AG04450 (cell line): ENCODE measurements around the gene ID1. TPM values are rescaled to one million over a fixed set of nuclear protein-coding genes. Genes with fewer than 3 reads are reported as not detected.
A peak's percentile ranks its signal among the peaks of the same experiment; 100 is the strongest.
"Not testable (repeated sequence)": the region's sequence is repeated elsewhere in the genome, so short reads cannot be mapped to it uniquely, and the experiment has no call there.

Experiments
- CTCF ChIA-PET: fragments of 300-600, 350-600 bp; formaldehyde crosslinking; extraction: SDS; loops from one replicate; lab custom pipeline; 2022; ENCODE audit warnings: antibody characterized with exemption, inconsistent platforms; lab: Charles Lee
- POLR2A ChIA-PET: fragments of 350-600 bp; formaldehyde crosslinking; extraction: SDS; loops from one replicate; lab custom pipeline; 2021; ENCODE audit warnings: antibody characterized with exemption, inconsistent platforms; lab: Yijun Ruan, JAX
- DNase-seq: peaks from one replicate; pipeline ENCODE4 v3.0.0-alpha.2; 2011; ENCODE audit warnings: low read depth, low spot score
- H3K27ac ChIP-seq: one replicate; pipeline ENCODE4 v1.5.1; 2012; ENCODE audit warnings: low read depth, low read length, control low read depth
- H3K27me3 ChIP-seq: one replicate; pipeline ENCODE4 v1.6.0; 2012; ENCODE audit warnings: low read length; ENCODE audit not compliant: control insufficient read depth, insufficient read depth
- H3K4me3 ChIP-seq: 2 replicates; pipeline ENCODE4 v1.5.1; 2011; ENCODE audit warnings: mild to moderate bottlenecking, low read depth, low read length, control low read depth
- H3K9me3 ChIP-seq: 2 replicates; pipeline ENCODE4 v1.5.1; 2012; ENCODE audit warnings: low read length; ENCODE audit not compliant: control insufficient read depth, insufficient read depth
- polyA plus RNA-seq: library from polyadenylated mRNA; depleted of rRNA; stranded (reverse); fragments of >200 nt; gene quantifications from 2 replicates; pipeline ENCODE4 v1.2.3, GENCODE V29; 2011
- TF ChIP-seq, protein P1 (sequence below): IDR thresholded peaks from 2 replicates; pipeline ENCODE4 v1.5.1; 2011; ENCODE audit warnings: low read depth, low read length, control low read depth, inconsistent platforms

The ID1 gene
- polyA plus RNA-seq, 1 experiment, result 7.8 TPM

DNA sequence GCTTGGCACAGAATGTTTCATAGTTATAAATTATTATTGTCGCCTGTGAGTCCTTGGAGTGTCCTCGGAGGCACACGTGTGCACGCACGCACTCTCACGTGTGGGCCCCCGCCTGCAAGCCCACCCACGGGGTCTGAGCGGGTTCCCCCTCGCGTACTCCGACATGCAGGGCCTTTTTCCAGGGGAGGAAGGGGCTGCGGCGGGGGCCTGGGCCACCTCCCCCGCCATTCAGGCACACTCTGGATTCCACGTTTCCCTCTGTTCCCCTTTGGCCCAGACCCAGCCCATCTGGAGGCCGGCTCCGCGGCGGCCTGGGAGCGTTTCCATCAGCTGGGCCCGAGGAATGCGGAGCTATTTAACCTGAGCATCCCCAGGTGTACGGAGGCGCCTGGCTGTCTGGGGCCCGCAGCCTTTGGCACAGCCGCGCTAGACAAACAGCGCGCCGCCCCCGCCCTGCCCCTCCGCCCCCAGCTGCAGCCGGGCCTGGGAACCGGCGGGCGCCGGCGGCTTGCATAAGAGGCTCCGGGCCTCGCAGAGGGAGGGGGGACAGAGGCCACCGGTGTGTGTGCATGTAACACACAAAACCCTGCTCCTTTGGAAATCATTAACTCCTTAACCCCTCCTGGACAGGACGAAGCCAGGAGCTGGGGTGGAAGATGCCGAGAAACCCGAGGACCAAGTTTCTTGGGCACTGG is 3.3 kb downstream of the ID1 start:
- Histone ChIP-seq H3K27me3 (no peaks in the 10 kb centered on the region), H3K9me3 (no peaks in the 10 kb centered on the region; the same call in 1 of the 2 replicates), H3K27ac (peak overlapping the region; percentile 39), H3K4me3 (peak overlapping the region; percentile 31)
- POLR2A ChIA-PET, result interaction anchor here (0.9 to 7.0 kb wide), 7 partner anchors 13 to 51 kb away, joined by 3 to 131 read pairs (median 5); no protein-coding TSS in a partner anchor
- TF ChIP-seq, protein P1, sequence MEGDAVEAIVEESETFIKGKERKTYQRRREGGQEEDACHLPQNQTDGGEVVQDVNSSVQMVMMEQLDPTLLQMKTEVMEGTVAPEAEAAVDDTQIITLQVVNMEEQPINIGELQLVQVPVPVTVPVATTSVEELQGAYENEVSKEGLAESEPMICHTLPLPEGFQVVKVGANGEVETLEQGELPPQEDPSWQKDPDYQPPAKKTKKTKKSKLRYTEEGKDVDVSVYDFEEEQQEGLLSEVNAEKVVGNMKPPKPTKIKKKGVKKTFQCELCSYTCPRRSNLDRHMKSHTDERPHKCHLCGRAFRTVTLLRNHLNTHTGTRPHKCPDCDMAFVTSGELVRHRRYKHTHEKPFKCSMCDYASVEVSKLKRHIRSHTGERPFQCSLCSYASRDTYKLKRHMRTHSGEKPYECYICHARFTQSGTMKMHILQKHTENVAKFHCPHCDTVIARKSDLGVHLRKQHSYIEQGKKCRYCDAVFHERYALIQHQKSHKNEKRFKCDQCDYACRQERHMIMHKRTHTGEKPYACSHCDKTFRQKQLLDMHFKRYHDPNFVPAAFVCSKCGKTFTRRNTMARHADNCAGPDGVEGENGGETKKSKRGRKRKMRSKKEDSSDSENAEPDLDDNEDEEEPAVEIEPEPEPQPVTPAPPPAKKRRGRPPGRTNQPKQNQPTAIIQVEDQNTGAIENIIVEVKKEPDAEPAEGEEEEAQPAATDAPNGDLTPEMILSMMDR, result no peak
- CTCF ChIA-PET, result interaction anchor here (0.7 to 17.7 kb wide), 3 partner anchors 45 to 115 kb away, joined by 3 to 1107 read pairs (median 5); no protein-coding TSS in a partner anchor
- DNase-seq, result no peak

DNA sequence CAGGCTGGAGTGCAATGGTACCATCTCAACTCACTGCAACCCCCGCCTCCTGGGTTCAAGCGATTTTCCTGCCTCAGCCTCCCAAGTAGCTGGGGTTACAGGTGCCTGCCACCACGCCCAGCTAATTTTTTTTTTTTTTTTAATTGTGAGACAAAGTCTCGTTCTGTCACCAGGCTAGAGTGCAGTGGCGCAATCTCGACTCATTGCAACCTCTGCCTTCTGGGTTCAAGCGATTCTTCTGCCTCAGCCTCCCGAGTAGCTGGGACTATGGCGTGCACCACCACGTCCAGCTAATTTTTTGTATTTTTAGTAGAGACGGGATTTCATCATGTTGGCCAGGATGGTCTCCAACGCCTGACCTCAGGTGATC is 7.2 kb downstream of the ID1 start:
- POLR2A ChIA-PET, result interaction anchor here (1.0 to 2.6 kb wide), 9 partner anchors 8 to 95 kb away, joined by 3 to 45 read pairs (median 5); partner anchors contain the start of gene ID1
- DNase-seq, H3K9me3 ChIP-seq, H3K4me3 ChIP-seq, H3K27me3 ChIP-seq, H3K27ac ChIP-seq: not testable (repeated sequence)
- CTCF ChIA-PET, result interaction anchor here (0.7 to 17.7 kb wide), 40 partner anchors 8 to 153 kb away, joined by 3 to 1107 read pairs (median 7); partner anchors contain the start of genes BCL2L1, HM13 and ID1

DNA sequence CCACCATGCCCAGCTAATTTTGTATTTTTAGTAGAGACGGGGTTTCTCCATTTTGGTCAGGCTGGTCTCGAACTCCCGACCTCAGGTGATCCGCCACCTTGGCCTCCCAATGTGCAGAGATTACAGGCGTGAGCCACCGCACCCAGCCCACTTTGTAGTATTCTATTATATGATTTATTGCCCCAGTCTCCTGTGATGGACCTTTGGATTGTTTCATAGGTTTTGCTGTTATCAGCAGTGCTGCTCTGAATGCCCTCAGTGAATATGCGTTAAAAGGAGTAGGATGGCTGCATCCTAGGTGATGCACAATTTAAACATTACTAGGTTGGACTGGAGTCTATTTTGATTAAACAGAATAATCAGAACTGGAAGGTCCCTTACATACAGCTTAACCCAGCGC is 10.3 kb downstream of the ID1 start:
- H3K4me3 ChIP-seq, result no peak overlapping the region
- TF ChIP-seq, protein P1, result no peak
- peaks cover 3% of the 10 kb centered on the region for H3K27me3 ChIP-seq
- H3K27ac ChIP-seq, result no peak overlapping the region
- no peak for DNase-seq
- no peaks in the 10 kb centered on the region for H3K9me3 ChIP-seq
- ChIA-PET POLR2A (interaction anchor here (0.6 kb wide), 1 partner anchor 18 kb away, joined by 3 read pairs; no protein-coding TSS in a partner anchor), CTCF (interaction anchor here (0.6 to 17.7 kb wide), 3 partner anchors 18 to 108 kb away, joined by 3 to 1107 read pairs (median 3); no protein-coding TSS in a partner anchor)

DNA sequence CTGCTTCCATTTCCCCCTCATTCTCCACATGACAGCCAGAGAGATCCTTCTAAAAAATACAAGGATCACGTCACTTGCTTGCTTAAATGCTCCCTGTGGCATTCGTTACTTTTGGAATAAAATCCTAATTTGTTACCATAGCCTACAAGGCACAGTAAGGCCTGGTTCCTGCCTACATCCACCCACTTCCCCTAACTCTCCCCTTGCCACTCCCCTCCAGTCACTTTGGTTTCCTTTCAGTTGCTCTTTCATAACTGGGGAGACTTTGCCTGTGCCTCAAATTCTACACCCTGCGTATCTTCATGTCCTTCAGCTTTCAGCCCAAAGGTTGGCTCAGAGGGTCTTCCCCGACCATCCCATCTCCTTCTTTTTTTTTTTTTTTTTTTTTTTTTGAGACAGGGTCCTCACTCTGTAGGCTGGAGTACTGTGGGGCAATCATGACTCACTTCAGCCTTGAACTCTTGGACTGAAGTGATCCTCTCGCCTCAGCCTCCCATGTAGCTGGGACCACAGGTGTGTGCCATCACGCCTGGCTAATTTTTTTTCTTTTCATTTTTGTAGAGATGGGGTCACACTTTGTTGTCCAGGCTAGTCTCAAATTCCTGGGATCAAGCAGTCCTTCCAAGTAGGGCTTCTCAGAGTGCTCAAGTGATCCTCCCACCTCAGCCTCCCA is 12.5 kb downstream of the ID1 start:
- Histone ChIP-seq H3K4me3 (no peak overlapping the region), H3K27ac (no peak overlapping the region), H3K27me3 (peaks cover 3% of the 10 kb centered on the region), H3K9me3 (no peaks in the 10 kb centered on the region)
- POLR2A ChIA-PET, result no interaction called here
- DNase-seq, result no peak
- TF ChIP-seq, protein P1, result no peak
- CTCF ChIA-PET, result interaction anchor here (0.6 to 17.7 kb wide), 4 partner anchors 44 to 809 kb away, joined by 4 to 1107 read pairs (median 8); no protein-coding TSS in a partner anchor

DNA sequence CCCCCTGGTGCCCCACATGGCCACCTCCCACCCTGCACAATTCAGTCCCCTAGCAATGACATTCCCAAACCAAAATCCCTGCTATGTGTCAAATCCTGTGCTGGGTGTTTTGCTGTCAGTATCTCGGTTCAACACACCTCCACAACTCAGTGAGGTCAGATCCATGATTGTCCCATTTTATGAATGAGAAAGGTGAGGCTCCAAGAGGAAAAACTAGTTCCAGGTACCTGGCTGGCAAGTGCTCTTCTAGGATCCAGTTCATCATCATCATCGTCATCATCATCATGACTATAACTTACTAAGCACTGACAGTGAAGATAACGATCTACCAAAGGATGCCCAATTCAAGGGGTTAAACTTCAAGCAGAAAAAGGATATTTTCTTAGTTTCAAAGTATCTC is 15.2 kb downstream of the ID1 start:
- TF ChIP-seq, protein P1, result no peak
- POLR2A ChIA-PET, result no interaction called here
- CTCF ChIA-PET, result no interaction called here
- H3K27ac ChIP-seq, result no peak overlapping the region
- DNase-seq, result no peak
- H3K9me3 ChIP-seq, result no peaks in the 10 kb centered on the region
- no peak overlapping the region for H3K4me3 ChIP-seq
- H3K27me3 ChIP-seq, result peaks cover 3% of the 10 kb centered on the region

DNA sequence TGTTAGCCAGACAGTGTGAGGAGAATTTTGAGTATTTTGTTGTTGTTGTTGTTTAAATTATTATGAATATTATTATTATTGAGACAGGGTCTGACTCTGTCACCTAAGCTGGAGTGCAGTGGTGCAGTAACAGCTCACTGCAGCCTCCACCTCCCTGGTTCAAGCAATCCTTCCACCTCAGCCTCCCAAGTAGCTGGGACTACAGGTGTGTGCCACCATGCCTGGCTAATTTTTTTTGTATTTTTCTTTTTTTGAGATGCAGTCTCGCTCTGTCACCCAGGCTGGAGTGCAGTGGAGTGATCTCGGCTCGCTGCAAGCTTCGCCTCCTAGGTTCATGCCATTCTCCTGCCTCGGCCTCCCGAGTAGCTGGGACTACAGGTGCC is 18.0 kb downstream of the ID1 start:
- H3K27me3 ChIP-seq, DNase-seq, H3K9me3 ChIP-seq, H3K4me3 ChIP-seq, H3K27ac ChIP-seq, POLR2A ChIA-PET: not testable (repeated sequence)
- CTCF ChIA-PET, result interaction anchor here (0.7 to 1.9 kb wide), 3 partner anchors 10 to 100 kb away, joined by 3 to 9 read pairs (median 4); no protein-coding TSS in a partner anchor

DNA sequence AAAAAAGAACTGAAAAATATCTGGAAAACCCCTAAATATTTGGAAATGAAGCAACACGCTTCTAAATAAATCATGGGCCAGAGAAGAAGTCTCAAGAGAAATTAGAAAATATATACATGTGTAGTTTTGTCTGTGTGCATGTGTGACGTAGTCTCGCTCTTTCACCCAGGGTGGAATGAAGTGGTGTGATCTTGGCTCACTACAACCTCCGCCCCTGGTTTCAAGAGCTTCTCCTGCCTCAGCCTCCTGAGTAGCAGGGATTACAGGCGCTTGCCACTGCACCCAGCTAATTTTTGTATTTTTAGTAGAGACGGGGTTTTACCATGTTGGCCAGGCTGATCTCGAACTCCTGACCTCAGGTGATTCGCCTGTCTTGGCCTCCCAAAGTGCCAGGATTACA is 21.4 kb downstream of the ID1 start:
- POLR2A ChIA-PET, H3K9me3 ChIP-seq, H3K4me3 ChIP-seq, H3K27me3 ChIP-seq, DNase-seq, H3K27ac ChIP-seq: not testable (repeated sequence)
- CTCF ChIA-PET, result interaction anchor here (2.0 to 3.2 kb wide), 2 partner anchors 14 to 64 kb away, joined by 11 to 13 read pairs; no protein-coding TSS in a partner anchor

DNA sequence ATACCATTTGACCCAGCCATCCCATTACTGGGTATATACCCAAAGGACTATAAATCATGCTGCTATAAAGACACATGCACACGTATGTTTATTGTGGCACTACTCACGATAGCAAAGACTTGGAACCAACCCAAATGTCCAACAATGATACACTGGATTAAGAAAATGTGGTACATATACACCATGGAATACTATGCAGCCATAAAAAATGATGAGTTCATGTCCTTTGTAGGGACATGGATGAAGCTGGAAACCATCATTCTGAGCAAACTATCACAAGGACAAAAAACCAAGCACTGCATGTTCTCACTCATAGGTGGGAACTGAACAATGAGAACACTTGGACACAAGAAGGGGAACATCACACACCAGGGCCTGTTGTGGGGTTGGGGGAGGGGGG is 23.0 kb downstream of the ID1 start:
- H3K4me3 ChIP-seq, H3K27me3 ChIP-seq, H3K9me3 ChIP-seq, DNase-seq, H3K27ac ChIP-seq, CTCF ChIA-PET, POLR2A ChIA-PET: not testable (repeated sequence)
